Kidney epithelial cell (primary cell): ENCODE data around the gene AVPR1B. TPM values are rescaled to one million over a fixed set of nuclear protein-coding genes. Genes with fewer than 3 reads are reported as not detected.

ENCODE experiments used
- DNase-seq: peaks from one replicate; pipeline ENCODE4 v3.0.0-alpha.2; 2010; ENCODE audit warnings: low read depth
- H3K27me3 ChIP-seq: 2 replicates; pipeline ENCODE4 v1.6.0; 2011; ENCODE audit warnings: low read length; ENCODE audit not compliant: control insufficient read depth, insufficient read depth
- H3K36me3 ChIP-seq: 2 replicates; pipeline ENCODE4 v1.5.1; 2011; ENCODE audit warnings: low read length; ENCODE audit not compliant: control insufficient read depth, insufficient read depth
- H3K4me3 ChIP-seq: 2 replicates; pipeline ENCODE4 v1.5.1; 2011; ENCODE audit warnings: low read depth, mild to moderate bottlenecking, control low read depth, low read length
- total RNA-seq: library from RNA; depleted of rRNA; stranded (reverse); fragments of >200 nt; gene quantifications from 2 replicates; pipeline ENCODE4 v1.2.3, GENCODE V29; 2015
- TF ChIP-seq, protein P1 (sequence below): IDR thresholded peaks from 2 replicates; pipeline ENCODE4 v1.5.1; 2011; ENCODE audit warnings: mild to moderate bottlenecking, moderate library complexity, low read length, control low read depth, inconsistent platforms; ENCODE audit not compliant: insufficient read depth, poor library complexity, severe bottlenecking

AVPR1B gene
- total RNA-seq, 1 donor from 2014 or later = not detected

DNA sequence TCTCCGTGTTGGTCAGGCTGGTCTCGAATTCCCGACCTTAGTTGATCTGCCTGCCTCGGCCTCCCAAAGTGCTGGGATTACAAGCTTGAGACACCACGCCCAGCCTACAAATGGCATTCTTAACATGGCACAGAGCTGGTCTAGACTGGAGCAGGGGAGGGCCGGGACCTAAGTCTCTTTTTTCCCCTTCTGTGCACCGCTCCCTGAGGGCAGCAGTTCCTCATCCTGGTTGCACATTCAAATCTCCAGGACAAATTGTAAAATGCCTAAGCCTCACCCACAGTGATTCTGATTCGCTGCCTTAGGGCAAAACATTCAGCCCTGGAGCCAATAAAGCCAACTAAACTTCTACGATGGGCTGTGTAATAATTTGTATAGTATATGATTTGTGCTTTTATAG lies 10.1 kb upstream of the AVPR1B start:
- H3K27me3 ChIP-seq = no peaks in the 10 kb centered on the region

DNA sequence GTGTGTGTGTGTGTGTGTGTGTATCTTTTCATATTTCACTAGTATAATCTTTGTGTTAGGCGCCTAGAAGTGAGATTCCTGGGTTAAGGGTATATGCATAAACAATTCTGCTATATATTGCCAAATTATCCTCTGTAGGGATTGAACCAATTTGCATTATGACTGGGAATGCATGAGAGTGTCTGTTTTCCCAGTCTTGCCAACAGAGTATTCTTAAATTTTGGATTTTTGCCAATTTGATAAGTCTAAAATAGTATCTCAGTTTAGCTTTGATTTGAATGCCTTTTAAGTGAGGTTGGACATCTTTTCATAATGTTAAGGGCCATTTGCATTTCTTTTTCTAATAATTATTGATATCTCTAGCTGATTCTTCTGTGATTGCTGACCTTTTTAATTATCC lies 8.2 kb upstream of the AVPR1B start:
- TF ChIP-seq, protein P1, sequence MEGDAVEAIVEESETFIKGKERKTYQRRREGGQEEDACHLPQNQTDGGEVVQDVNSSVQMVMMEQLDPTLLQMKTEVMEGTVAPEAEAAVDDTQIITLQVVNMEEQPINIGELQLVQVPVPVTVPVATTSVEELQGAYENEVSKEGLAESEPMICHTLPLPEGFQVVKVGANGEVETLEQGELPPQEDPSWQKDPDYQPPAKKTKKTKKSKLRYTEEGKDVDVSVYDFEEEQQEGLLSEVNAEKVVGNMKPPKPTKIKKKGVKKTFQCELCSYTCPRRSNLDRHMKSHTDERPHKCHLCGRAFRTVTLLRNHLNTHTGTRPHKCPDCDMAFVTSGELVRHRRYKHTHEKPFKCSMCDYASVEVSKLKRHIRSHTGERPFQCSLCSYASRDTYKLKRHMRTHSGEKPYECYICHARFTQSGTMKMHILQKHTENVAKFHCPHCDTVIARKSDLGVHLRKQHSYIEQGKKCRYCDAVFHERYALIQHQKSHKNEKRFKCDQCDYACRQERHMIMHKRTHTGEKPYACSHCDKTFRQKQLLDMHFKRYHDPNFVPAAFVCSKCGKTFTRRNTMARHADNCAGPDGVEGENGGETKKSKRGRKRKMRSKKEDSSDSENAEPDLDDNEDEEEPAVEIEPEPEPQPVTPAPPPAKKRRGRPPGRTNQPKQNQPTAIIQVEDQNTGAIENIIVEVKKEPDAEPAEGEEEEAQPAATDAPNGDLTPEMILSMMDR = no peak
- Histone ChIP-seq H3K27me3 (no peaks in the 10 kb centered on the region), H3K4me3 (no peak overlapping the region), H3K36me3 (no peaks in the 10 kb centered on the region)
- no peak for DNase-seq

More for the DNA sequence above, 10.1 kb upstream of the AVPR1B start:
- H3K36me3 ChIP-seq = no peaks in the 10 kb centered on the region
- TF ChIP-seq, protein P1 = no peak
- no peak overlapping the region for H3K4me3 ChIP-seq
- no peak for DNase-seq

DNA sequence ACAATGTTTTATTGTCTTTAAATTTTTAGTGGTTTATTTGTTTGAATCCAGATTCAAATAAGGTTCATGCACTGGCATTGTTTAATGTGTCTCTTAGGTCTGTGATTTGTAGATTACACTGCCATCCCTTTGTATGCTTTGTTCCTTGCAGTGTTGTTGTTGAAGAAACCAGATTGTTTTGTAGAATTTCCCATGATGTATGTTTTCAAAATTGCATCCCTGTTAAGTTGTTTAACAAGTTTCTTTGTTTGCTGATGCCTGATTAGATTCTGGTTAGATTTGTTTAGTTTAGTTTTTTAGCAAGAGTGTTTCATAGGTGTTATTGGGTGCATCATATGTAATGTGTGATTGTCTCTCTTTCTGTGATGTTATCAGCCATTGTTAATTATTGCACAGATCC lies 5.5 kb upstream of the AVPR1B start:
- Histone ChIP-seq H3K27me3 (peaks cover 6% of the 10 kb centered on the region), H3K4me3 (no peak overlapping the region), H3K36me3 (no peaks in the 10 kb centered on the region)
- TF ChIP-seq, protein P1 = no peak
- no peak for DNase-seq

DNA sequence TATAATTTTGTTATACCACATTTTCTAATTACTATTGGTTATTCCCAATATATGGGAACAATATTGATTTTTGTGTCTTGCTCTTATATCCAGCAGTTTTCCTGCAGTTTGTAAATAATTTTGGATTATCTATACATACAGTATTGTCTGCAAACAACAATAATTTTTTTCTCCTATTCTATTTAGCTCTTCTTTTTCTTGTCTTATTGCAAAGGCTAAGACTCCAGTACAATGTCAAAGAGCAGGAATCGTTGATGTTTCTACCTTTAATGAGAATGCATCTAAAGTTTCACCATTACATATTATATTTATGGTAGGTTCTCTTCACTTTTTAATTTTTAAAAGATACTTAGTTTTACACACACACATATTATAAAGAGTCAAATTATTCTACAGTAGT lies 4.1 kb upstream of the AVPR1B start:
- DNase-seq = no peak
- peaks cover 11% of the 10 kb centered on the region for H3K27me3 ChIP-seq
- H3K4me3 ChIP-seq = no peak overlapping the region
- TF ChIP-seq, protein P1 = no peak
- no peaks in the 10 kb centered on the region for H3K36me3 ChIP-seq

DNA sequence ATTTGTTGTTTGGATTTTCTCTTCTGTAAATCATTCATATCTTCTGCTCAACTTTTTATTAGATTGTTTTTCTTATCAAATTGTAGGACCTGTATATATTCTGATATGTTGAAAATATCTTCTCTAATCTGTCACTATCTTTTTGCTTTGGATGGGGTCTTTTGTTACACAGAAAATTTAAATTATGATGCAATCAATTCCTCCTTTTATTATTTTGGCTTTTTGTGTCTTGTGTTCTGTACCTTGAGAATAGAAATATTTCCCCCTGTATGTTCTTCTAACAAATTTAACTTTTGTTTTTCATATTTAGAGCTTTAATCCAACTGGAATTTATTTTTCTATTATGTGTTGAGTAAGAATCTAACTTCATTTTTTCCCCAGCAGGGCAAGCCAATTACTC lies 3.2 kb upstream of the AVPR1B start:
- DNase-seq = no peak
- TF ChIP-seq, protein P1 = no peak

DNA sequence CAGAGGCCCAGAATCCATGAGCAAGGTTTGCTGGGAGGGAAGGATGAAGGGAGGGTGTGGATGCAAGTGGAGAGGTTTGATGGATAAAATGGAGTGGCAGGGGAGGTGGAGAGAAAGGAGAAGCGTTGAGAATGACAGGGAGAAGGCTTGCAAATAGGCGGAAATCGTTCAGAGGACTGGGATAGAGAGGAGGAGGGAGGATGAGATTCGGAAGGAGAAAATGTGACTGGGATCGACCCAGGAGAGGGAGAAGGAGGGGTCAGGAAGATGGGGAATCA lies 376 bp downstream of the AVPR1B start:
- TF ChIP-seq, protein P1 = no peak
- DNase-seq = no peak
- Histone ChIP-seq H3K36me3 (no peaks in the 10 kb centered on the region), H3K27me3 (peaks cover 11% of the 10 kb centered on the region), H3K4me3 (peak overlapping the region; percentile 25)

More for the DNA sequence above, 3.2 kb upstream of the AVPR1B start:
- Histone ChIP-seq H3K27me3 (peaks cover 11% of the 10 kb centered on the region), H3K4me3 (no peak overlapping the region), H3K36me3 (no peaks in the 10 kb centered on the region)
